SK-N-MC (cell line): ENCODE measurements around the gene MAP10.

Source experiments
- EZH2 ChIP-seq: fragments of 200-600 bp; sonication (generic); IDR thresholded peaks from one replicate; pipeline ENCODE4 v1.6.1; 2017; ENCODE audit warnings: antibody characterized with exemption
- POLR2AphosphoS5 ChIP-seq: IDR thresholded peaks from 2 replicates; pipeline ENCODE4 v1.6.1; 2012; ENCODE audit warnings: mild to moderate bottlenecking, low read depth, low read length, borderline replicate concordance

- TF ChIP-seq POLR2AphosphoS5 (no peak), EZH2 (no peak)
Measured at GRCh38 chr1:232834066-232834465, 28.9 kb downstream of the MAP10 start.
